HG03460 (cell line): ENCODE results near the gene KAT2B.

ENCODE experiments used
- ATAC-seq: cut with Tn5 transposase; IDR thresholded peaks from one replicate; pipeline ENCODE4 v1.9.1; 2021; ENCODE audit not compliant: unreplicated experiment

Gene KAT2B

DNA sequence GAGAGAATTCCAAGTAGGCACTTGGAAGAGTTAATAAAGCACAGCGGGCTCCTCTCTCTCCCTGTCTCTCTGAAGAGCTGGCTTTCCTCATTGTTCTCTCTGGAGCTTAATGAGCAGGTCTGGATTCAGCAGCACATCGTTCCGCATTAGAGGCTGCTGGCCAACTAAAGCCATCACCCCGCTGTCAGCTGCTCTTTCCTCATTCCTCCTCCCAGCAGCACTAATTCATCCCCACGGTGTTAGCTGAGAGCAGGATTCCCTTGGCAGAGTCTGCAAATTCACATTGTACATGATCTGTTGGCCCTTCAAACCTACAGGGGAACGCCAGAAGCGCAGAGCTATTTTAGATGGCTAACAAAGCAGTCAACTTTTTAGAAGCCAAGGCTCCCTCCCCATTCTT, 101.6 kb downstream of the KAT2B start:
- ATAC-seq = no peak

DNA sequence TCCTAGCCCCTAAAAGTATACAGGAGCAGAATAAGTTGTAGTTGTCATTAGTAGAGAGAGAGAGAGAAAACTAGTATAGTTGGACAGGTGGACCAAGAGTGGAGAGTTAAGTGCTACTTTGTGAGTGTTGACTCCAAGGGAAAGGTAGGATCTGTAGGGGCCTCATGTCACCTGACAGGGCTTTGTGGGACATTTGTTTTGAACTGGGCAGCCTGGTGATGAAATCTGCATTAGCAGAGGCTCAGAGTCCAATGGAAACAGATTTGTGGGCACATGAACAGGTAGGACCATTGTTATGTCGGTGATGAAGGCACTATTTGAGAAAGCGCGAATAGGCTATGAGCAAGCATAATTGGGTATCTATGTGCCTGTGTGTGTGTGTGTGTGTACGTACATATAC, 102.3 kb downstream of the KAT2B start:
- no peak for ATAC-seq

DNA sequence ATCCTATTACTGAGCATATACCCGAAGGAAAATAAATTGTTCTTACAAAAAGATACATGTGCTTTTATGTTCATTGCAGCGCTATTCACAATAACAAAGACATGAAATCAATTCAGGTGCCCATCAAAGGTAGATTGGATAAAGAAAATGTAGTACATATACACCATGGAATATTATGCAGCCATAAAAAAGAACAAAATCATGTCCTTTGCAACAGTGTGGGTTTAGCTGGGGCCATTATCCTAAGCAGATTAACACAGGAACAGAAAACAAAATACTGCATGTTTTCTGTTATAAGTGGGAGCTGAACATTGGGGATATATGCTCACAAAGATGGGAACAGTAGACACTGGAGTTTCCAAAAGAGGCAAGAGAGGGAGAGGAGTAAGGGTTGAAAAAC, 103.3 kb downstream of the KAT2B start:
- ATAC-seq = no peak

DNA sequence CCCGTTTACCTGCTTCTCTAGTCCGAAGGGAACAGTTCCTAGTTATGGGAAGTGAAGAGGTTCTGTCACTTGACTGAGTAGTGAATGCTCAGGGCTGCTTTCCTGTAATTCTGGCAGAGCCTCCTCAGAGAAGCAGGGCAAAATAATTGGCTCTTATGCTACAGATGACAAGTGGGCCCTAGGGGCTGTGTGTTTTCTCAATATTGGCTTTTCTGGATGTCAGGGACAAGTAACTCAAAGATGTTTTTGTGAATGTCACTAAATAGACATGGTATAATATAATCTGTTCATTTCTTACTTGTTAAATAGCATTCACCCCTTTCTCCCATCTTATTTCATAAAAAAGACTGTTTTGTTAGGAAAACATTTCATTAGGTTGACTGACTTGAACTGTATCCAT, 105.6 kb downstream of the KAT2B start:
- no peak for ATAC-seq

DNA sequence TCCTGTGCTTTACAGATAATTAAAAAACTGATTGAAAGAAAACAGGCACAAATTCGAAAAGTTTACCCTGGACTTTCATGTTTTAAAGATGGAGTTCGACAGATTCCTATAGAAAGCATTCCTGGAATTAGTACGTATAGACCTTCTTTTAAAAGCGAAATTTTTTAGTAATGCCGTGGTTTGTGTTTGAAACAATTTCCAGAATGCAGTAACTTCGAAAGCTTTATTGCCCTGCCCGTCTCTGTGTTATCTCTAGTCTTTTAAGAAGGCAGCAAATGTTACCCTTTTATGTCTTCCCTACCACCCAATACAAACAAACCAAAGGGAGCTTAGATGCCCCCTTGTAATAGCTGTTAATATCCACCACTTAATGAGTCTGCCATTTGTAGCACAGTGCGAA, 106.1 kb downstream of the KAT2B start:
- ATAC-seq = no peak

DNA sequence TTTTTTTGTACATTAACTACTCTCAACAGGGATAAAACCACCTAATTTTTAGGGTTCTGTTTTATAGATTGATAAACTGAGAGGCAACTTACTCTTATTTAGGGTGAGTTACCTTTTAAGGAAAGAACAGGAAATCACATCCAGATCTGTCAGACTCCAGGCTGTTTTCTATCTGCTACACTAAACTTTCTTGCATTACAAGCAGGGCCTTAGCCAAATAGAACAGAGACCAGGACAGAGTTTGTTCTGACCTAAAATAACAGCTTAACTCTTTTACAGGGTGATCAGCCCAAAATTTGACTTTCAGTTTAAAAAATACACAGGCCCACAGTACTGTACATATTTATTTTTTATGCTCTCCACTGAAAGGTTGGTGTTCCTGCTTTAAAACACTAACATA, 107.1 kb downstream of the KAT2B start:
- ATAC-seq = no peak

DNA sequence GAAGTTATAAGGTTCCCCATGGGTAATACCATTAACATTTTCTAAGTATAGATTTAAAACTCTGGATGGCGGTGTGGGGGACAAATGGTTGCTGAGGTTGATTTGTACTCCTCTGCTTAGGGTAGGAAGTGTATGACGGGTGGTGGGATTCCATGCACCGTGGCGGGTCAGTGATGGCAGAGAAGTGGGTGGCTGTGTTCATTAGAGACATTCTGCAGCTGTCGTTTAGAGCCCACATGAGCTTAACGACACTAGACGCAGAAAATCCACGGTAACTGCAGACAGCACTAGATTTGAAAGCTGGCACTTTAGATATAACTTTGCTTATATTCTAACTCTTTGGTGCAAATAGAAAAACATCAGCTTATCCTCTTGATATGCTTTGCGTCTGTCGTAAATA, 108.2 kb downstream of the KAT2B start:
- no peak for ATAC-seq

DNA sequence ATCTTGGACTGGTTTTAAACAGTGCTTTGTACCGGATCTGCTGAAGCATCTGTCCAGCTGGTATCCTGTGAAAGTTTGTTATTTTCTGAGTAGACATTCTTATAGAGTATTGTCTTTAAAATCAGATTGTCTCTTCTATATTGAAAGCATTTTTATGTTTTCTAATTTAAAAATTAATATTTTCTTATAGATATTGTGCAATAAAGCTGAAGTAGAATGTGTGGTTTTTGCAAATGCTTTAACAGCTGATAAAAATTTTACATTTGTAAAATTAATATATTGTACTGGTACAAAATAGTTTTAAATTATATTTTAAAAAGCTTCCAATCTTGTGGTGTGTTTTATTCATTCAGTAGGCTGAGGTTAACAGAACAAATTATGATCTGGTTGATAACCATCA, 113.8 kb downstream of the KAT2B start:
- no peak for ATAC-seq

DNA sequence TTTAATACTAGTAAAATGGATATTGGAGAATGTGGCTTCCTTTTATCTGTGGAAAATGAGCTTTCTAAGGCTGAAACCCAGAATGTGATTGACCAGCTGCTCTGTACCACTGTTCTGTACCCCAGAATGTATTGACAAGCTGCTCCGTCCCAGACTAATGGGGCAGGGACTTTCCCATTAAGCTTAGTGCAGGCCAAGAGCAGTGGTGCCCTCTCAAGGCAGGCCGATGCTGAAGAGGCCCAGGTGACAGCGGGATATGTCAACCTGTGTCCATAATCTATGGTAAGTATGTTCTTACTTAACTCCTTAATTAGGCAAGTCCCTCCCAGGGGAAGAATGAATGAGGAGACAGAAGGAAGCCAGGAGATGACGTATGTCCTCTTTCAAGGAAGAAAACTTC, 114.7 kb downstream of the KAT2B start:
- ATAC-seq = no peak

DNA sequence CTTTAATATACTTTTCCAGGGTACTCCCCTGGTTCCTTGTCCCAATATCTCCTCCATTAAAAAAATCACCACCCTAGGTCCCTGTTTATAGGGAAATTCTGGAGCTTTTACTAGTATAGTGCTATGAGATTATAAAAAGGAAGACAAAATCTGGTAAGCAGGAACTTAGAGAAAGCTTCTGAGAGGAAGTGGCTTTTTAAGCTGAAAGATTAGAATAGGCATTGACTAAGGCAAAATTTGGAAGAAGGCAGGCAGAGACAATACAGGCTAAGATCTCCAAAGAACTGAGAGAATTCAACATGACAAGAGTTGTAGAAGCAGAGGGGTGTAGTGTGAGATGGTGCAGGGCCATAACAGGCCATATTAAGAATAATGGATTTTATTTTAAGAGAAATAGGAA, 120.0 kb downstream of the KAT2B start:
- ATAC-seq = no peak

DNA sequence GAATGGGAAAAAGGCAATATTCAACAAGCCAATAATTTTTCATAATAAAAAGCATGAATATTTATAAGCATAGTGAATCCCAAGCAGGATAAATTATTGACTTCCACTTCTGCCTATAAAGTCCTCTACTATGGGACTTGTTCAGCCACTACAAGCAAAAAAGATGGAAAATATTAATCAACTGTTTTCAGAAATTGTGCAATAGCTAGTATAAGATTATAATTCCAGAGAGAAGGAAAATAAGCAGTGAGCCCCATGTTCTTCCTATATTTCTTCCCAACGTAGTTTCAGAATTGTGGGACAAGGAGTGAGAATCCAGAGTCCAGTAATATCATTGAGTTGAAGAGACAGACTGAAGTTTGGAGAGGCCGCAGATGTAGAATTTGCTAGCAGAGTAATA, 121.5 kb downstream of the KAT2B start:
- no peak for ATAC-seq

DNA sequence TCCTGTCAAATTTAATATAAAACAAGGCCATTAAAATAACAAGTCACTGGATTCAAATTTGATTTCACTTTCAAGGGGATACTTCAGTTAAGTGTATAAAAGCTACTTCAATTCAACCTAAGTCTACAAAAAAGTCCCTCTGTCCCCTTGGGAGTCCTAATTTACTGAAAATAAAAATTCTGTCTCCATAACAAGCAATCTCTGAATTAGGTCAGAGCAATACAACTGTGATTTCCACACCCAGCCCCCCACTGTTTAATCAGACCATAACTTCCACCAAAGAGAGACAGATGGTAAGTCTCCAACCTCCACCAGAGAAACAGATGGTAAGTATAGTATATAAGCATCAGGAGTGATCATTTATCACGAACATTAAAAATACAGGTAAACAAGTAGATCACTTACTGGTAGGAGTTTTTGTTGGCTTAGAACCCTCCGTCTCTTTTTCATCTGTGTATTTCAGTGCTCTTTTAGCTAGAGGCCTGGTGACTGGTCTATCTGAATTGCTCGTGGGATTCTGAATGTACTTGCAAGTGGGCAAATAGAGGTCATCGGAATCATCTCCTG, 133.7 kb downstream of the KAT2B start:
- no peak for ATAC-seq

DNA sequence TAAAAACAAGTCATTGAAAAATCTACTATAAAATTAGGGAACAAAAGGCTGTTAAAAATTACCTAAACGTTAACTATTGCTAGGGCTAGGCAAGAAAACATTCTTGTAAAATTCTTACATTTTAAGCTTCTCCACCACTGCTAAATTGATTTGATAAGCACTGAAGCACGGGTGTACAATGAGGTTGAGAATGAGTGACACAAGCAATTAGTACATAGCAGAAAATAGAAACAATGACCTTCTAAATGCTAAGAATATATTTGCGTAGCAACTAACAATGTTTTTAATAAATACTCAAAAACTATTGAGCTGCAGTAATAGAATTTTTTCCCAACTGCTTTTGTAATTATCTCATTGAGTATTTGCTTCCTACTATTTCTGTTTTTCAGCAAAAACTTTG, 141.0 kb downstream of the KAT2B start:
- no peak for ATAC-seq

DNA sequence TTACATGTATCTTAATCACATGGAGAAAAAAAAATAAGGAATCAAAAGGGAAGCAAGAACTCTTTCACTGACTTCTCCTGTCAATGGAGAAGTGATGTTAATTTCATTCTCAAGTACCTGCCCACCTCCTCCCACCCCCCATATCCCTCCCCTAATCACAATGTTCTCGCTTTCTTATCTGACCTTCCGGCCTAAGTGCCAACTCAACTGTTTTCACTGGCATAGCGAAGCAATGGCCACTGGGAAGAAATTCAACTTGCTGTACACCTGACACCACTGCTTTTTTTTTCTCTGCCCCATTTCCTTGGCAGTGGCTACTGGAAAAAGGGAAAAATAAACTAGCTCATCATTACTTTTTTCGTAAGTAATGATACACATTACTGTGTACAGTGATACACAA, 142.0 kb downstream of the KAT2B start:
- no peak for ATAC-seq

DNA sequence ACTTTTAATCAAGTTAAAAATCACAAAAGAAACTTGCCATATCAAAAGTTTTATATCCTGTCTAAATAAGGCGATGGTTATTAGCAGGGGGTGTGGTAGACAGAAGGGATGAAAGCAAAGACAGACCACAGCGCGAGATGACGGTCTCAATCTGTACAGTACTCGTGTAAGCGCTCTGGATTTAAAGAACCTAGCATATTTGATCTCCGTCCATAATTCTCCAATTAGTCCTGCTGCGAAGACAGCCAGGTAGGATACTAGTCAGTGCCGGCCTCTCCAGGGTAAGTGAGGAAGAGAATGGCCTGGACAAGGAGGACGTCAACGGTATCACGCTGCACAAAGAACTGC, 145.1 kb downstream of the KAT2B start:
- ATAC-seq = peak; percentile 7

DNA sequence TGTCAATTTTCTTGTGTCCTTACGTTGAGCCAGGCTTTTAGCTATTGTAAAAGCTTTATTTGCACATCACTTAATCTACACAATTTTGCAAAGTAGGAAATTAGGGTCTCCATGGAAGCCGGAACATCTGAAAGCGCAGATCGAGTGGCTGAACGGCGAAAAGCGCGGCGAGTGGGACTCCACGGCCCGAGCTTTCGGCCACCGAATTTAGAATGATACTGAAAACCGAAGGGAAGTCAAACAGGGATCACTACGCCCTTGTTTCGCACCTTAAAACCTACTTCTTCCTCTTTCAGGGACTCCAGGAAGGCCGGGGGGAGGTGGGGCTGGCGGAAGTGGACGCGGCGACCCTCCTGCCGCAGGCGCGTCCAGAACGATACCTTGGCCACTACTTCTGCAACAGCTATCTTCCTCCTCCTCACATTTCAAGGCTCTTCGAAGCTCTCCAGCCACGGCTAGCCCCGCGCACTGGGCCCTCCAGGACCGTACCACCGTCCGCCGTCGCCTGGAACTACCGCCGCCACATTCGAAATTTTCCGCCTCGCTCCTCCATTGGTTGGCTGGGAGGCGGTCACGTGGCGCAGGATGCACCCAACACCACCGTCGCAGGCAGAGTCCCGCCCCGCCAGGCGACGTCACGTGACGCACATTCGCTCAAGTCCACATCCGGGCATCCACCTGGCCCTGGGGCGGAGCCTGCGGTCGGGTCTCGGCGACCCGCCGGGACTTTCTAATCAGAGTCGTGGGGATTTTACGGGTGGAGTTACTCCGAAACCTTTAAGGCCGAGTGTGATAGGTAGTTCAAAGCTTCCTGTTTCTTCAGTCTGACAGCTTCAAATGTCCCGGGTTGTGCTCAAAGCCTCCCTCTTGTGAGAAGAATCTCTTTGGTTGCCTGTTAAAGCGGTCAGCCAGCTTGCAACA, 145.7 kb downstream of the KAT2B start, which contains the start of gene SGO1:
SGO1 (minus strand) TSS at position 528 of the 921 bp plus-strand sequence. CDS start 2,179 bp downstream, outside the sequence.
- ATAC-seq = peak; percentile 95

DNA sequence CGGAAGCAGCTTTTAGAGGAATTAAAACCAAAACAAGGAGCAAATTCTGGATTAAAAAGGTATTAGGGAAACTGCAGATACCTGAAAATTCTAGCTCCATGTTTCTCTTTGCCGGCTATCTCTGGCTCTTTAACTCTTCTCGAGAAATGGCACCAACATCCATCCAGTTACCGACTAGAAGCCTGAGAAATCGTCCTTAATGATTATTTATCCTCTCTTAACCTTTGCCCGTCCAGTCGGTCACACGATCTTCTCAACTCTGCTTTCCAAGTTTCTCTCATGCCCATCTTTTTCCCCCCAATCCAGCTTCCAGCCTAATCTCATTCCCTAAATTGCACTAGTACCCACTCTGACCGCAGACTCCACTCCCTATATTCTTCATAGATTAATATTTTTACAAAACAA, 146.4 kb downstream of the KAT2B start:
- peak; percentile 3 for ATAC-seq

DNA sequence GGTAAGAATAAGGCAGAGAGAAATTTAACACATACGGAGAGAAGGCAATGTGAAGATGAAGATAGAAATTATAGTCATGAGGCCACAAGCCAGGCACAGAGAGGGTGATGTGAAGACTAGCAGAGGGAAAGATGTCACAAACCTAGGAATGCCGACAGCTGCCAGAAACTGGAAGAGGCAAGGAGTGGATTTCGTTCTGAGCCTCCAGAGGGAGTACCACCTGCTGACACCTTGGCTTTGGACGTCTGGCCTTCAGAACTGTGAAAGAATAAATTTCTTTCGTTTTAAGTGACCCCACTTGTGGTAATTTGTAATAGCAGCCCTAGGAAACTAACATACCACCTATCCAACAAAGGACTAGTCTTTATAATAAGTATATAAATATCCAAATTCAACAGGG, 150.7 kb downstream of the KAT2B start:
- no peak for ATAC-seq

DNA sequence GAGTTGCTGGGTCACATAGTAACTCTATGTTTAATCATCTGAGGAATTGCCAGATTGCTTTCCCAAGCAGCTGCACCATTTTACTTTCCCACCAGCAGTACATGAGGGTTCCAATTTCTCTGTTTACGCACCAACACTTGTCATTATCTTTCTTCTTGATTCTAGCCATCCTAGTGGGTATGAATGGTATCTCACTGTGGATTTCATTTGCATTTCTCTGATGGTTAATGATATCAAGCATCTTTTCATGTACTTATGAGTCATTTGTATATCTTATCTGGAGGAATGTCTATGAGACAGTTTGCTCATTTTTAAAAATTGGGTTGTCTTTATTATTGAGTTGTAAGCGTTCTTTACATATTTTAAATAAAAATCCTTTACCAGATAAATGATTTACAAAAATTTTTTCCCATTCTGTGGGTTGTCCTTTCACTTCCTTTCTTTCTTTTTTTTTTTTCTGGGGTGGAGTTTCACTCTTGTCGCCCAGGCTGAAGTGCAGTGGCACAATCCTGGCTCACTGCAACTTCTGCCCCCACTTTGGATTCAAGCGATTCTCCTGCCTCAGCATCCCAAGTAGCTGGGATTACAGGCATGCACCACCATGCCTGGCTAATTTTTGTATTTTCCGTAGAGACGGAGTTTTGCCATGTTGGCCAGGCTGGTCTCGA, 154.7 kb downstream of the KAT2B start:
- no peak for ATAC-seq

DNA sequence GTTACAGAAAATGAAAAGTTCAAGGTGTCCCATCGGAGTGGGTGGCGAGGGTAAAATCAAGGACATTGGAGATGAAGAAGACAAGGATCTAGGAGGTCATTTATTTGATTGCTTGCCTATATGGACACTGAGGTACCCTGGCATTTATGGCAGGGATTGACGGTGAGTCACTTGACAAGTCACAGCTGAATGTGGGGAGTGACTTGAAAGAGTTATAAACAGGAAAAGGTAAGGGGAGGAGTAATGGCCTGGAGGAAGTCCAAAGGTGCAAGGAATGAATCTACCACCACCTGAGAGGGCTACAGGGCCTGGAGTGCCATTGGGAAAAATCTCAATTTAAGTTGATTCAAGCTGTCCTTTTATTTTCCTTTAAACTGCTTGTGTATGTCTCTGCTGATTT, 157.5 kb downstream of the KAT2B start:
- no peak for ATAC-seq

DNA sequence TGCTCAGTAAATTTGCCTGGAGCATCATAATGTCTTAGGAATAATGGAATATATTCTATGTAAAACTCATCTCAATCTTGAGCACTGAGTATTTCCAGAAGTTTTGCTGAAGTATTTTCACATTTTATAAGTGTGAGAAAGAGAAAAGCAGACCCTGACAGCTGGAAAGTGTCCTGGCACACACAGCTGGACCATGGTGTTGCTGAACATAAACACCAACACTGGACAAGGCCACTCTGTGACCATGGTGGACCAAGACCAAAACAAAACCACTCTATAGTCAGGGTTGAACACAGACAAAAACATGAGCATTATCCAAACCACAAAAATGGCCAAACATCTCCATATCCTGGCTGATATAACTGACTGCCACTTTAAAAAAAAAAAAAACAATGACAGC, 160.9 kb downstream of the KAT2B start:
- ATAC-seq = no peak
